HG03280 (cell line): ENCODE measurements around the gene CST9L.

Source experiments
- ATAC-seq: cut with Tn5 transposase; IDR thresholded peaks from one replicate; pipeline ENCODE4 v1.9.1; 2021; ENCODE audit warnings: mild to moderate bottlenecking, moderate library complexity; ENCODE audit not compliant: unreplicated experiment

Gene CST9L

GRCh38 chr20:23514848-23515247 is 53.4 kb downstream of the CST9L start:
- ATAC-seq = no peak
